Lower leg skin (tissue), 3 donors: ENCODE measurements around the gene CFDP1.

Experiments used
- POLR2A ChIP-seq, 2 donors: fragments of 450-650 bp; IDR thresholded peaks; one replicate each; pipeline ENCODE4 v1.6.1; 2016 to 2017; ENCODE audit warnings: antibody characterized with exemption in 2 of 2, mild to moderate bottlenecking in 1 of 2, moderate library complexity in 1 of 2
- TF ChIP-seq, protein P1 (sequence below), 3 donors: fragments of 450-650 bp; IDR thresholded peaks; one replicate each; pipeline ENCODE4 v1.5.1; 2016; ENCODE audit warnings: antibody characterized with exemption in 3 of 3, mild to moderate bottlenecking in 3 of 3, moderate library complexity in 2 of 3

DNA sequence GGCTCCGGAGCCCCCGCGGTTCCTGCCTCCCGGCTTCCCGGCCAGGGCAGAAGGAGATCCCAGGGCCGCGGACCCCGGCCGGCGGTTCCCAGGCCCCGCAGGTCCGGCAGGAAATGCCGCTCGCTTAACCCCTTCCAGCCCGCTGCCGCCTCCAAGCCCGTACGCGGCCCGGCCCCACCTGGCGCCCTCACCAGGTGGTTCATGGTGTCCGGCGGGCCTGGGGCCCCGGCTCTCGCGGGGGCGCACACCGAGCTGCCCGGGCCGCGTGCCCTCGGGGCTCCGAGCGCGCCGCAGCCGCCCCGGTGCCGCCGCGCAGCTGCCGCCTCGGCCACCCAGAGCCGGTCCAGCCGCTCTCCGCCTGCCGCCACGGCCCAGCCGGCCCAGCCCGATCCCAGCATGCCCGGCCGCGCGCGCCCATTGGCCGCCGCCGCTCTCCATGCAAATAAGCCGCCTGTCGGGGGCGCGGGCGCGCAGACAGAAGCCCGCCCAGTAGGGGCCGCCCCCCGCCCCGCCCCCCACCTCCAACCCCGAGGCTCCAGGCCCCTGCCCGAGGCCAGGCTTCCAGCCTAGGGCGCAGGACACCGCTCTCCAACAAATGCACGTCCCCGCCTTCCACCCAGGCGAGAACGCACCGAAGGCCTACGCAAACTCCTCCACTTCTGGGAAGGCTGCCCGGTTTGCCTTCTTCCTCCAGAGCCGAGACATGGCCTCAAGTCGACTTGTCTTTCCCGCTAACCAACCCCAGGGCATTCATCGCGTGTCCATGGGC, 181.8 kb downstream of the CFDP1 start, which contains the start of gene BCAR1:
- TF ChIP-seq POLR2A (IDR thresholded peaks at IDR 0.05), result no peak
- TF ChIP-seq, protein P1, sequence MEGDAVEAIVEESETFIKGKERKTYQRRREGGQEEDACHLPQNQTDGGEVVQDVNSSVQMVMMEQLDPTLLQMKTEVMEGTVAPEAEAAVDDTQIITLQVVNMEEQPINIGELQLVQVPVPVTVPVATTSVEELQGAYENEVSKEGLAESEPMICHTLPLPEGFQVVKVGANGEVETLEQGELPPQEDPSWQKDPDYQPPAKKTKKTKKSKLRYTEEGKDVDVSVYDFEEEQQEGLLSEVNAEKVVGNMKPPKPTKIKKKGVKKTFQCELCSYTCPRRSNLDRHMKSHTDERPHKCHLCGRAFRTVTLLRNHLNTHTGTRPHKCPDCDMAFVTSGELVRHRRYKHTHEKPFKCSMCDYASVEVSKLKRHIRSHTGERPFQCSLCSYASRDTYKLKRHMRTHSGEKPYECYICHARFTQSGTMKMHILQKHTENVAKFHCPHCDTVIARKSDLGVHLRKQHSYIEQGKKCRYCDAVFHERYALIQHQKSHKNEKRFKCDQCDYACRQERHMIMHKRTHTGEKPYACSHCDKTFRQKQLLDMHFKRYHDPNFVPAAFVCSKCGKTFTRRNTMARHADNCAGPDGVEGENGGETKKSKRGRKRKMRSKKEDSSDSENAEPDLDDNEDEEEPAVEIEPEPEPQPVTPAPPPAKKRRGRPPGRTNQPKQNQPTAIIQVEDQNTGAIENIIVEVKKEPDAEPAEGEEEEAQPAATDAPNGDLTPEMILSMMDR (IDR thresholded peaks at IDR 0.05), result no peak
